Renal cortex interstitium (tissue), 11 donors: Measurements from ENCODE around the gene EEF2K. TPM values are rescaled to one million over a fixed set of nuclear protein-coding genes. Genes with fewer than 3 reads are reported as not detected.
"Not testable (repeated sequence)": the region's sequence is repeated elsewhere in the genome, so short reads cannot be mapped to it uniquely, and the experiment has no call there.

Source experiments
- DNase-seq, 11 donors: peaks; one replicate each; pipeline ENCODE4 v3.0.0-alpha.2; 2013; ENCODE audit warnings: low read depth in 9 of 11, low spot score in 4 of 11; ENCODE audit errors: extremely low read depth in 1 of 11
- polyA plus RNA-seq, 3 donors: library from polyadenylated mRNA; unstranded; fragments of 120-200 nt; gene quantifications; one replicate each; pipeline ENCODE4 v1.2.1, GENCODE V29; 2013; ENCODE audit not compliant: insufficient read length in 3 of 3

Gene EEF2K
- polyA plus RNA-seq, 3 donors = 12.6 to 18.0 (median 12.7) TPM

- DNase-seq = no peak
Measured at GRCh38 chr16:22274916-22275315, 68.8 kb downstream of the EEF2K start.

GRCh38 chr16:22278441-22279230 is 72.6 kb downstream of the EEF2K start:
- DNase-seq = no peak

GRCh38 chr16:22282254-22282892 is 76.3 kb downstream of the EEF2K start:
- no peak for DNase-seq

GRCh38 chr16:22284637-22285036 is 78.6 kb downstream of the EEF2K start:
- no peak for DNase-seq

- no peak for DNase-seq
Measured at GRCh38 chr16:22285080-22285479, 79.0 kb downstream of the EEF2K start.

- no peak for DNase-seq
Measured at GRCh38 chr16:22291020-22291419, 84.9 kb downstream of the EEF2K start.

GRCh38 chr16:22291860-22292318 is 85.8 kb downstream of the EEF2K start:
- DNase-seq = no peak

GRCh38 chr16:22292320-22292719 is 86.2 kb downstream of the EEF2K start:
- DNase-seq = no peak

- DNase-seq = no peak
Measured at GRCh38 chr16:22293137-22294106, 87.3 kb downstream of the EEF2K start.

GRCh38 chr16:22296225-22297113 is 90.4 kb downstream of the EEF2K start:
- DNase-seq = no peak

- DNase-seq = peak; percentile 95 to 100 (median 98)
Measured at GRCh38 chr16:22297114-22297870, 91.2 kb downstream of the EEF2K start, which contains the start of gene POLR3E. TSS of gene POLR3E (plus strand) at chr16:22297409. CDS start at chr16:22302969, 5,560 bp downstream.

- peak; percentile 74 to 87 (median 81) for DNase-seq
Measured at GRCh38 chr16:22297871-22298733, 92.0 kb downstream of the EEF2K start.

GRCh38 chr16:22299036-22299435 is 93.0 kb downstream of the EEF2K start:
- DNase-seq = no peak

GRCh38 chr16:22300427-22301071 is 94.5 kb downstream of the EEF2K start:
- DNase-seq = peak in 1 of 11 donors; percentile 22

GRCh38 chr16:22301423-22301822 is 95.3 kb downstream of the EEF2K start:
- not testable (repeated sequence) for DNase-seq

- DNase-seq = no peak
Measured at GRCh38 chr16:22302776-22303363, 96.8 kb downstream of the EEF2K start.
